CD4-positive, alpha-beta memory T cell (primary cell): ENCODE results near the gene ZNF473. TPM values are rescaled to one million over a fixed set of nuclear protein-coding genes. Genes with fewer than 3 reads are reported as not detected.
A peak's percentile ranks its signal among the peaks of the same experiment; 100 is the strongest.

Experiments
- CTCF ChIA-PET: fragments of 350-600 bp; sonication (Branson Sonifier 250); formaldehyde crosslinking; loops from one replicate; lab custom pipeline; 2021; ENCODE audit warnings: inconsistent platforms; ENCODE audit not compliant: partially characterized antibody; lab: Charles Lee
- POLR2A ChIA-PET: fragments of 350-600 bp; sonication (Branson Sonifier 250); formaldehyde crosslinking; loops from one replicate; lab custom pipeline; 2021; ENCODE audit not compliant: partially characterized antibody; lab: Charles Lee
- DNase-seq, 5 donors: peaks; one replicate each; pipeline versions ENCODE4 v3.0.0 to v3.0.0-alpha.2; 2020 to 2022; ENCODE audit warnings: mixed read lengths in 1 of 5
- H3K27ac ChIP-seq: one replicate; pipeline ENCODE4 v1.7.0; 2013; ENCODE audit warnings: low read depth, low read length
- H3K27me3 ChIP-seq: 2 replicates; pipeline ENCODE4 v1.7.0; 2013; ENCODE audit warnings: mild to moderate bottlenecking, low read length, moderate library complexity; ENCODE audit not compliant: insufficient read depth
- H3K36me3 ChIP-seq: 2 replicates; pipeline ENCODE4 v1.7.0; 2013; ENCODE audit warnings: mild to moderate bottlenecking, low read length, moderate library complexity; ENCODE audit not compliant: insufficient read depth
- H3K4me1 ChIP-seq: 2 replicates; pipeline ENCODE4 v1.7.0; 2013; ENCODE audit warnings: mild to moderate bottlenecking, low read length, moderate library complexity; ENCODE audit not compliant: insufficient read depth
- H3K4me3 ChIP-seq, 2 donors: one replicate each; pipeline ENCODE4 v1.7.0; 2013; ENCODE audit warnings: low read length in 2 of 2, mild to moderate bottlenecking in 1 of 2
- H3K9me3 ChIP-seq, 2 donors: one replicate each; pipeline ENCODE4 v1.7.0; 2013; ENCODE audit warnings: low read length in 2 of 2, control low read depth in 1 of 2; ENCODE audit not compliant: control insufficient read depth in 1 of 2
- H3K27ac Mint-ChIP-seq, 7 donors: one replicate each; pipeline ENCODE4 v1.8.0; 2020 to 2021; ENCODE audit warnings: mixed read lengths in 7 of 7, mild to moderate bottlenecking in 6 of 7, inconsistent platforms in 3 of 7, moderate library complexity in 3 of 7
- H3K27me3 Mint-ChIP-seq, 2 donors: one replicate each; pipeline ENCODE4 v1.8.0; 2020 to 2021; ENCODE audit warnings: mixed read lengths in 2 of 2
- H3K36me3 Mint-ChIP-seq, 2 donors: one replicate each; pipeline ENCODE4 v1.8.0; 2020 to 2021; ENCODE audit warnings: mixed read lengths in 2 of 2, inconsistent platforms in 1 of 2, mild to moderate bottlenecking in 1 of 2
- H3K4me1 Mint-ChIP-seq, 4 donors: one replicate each; pipeline ENCODE4 v1.8.0; 2020 to 2021; ENCODE audit warnings: mixed read lengths in 4 of 4, mild to moderate bottlenecking in 1 of 4
- H3K4me3 Mint-ChIP-seq, 8 donors: one replicate each; pipeline ENCODE4 v1.8.0; 2020 to 2021; ENCODE audit warnings: mixed read lengths in 8 of 8, mild to moderate bottlenecking in 7 of 8, moderate library complexity in 6 of 8, inconsistent platforms in 3 of 8
- H3K9me3 Mint-ChIP-seq, 8 donors: one replicate each; pipeline ENCODE4 v1.8.0; 2020 to 2021; ENCODE audit warnings: mixed read lengths in 8 of 8, mild to moderate bottlenecking in 5 of 8, inconsistent platforms in 3 of 8, moderate library complexity in 1 of 8
- intact Hi-C: fragments of 100-400 bp; cut with micrococcal nuclease; formaldehyde crosslinking; loops from one replicate; pipeline ENCODE4 v1.15.1; 2023
- polyA plus RNA-seq, 2 donors: library from polyadenylated mRNA; unstranded; fragments of 300-500 nt; fragmentation: Illumina TruSeq; gene quantifications; one replicate each; pipeline ENCODE4 v1.2.3, GENCODE V29; 2021
- total RNA-seq, 2 experiments: library from RNA; stranded (reverse); gene quantifications; one replicate each; pipeline ENCODE4 v1.2.3, GENCODE V29; 2021

The ZNF473 gene
- total and polyA plus RNA-seq, 4 experiments from 2014 or later: 2.0 to 9.0 (median 6.9) TPM

- no peak overlapping the region for H3K27ac ChIP-seq
- H3K9me3 Mint-ChIP-seq: no peaks in the 10 kb centered on the region
- H3K4me3 ChIP-seq: no peak overlapping the region
- H3K36me3 ChIP-seq: peaks cover 74% of the 10 kb centered on the region
- intact Hi-C loops: no loop called here
- H3K27me3 ChIP-seq: no peaks in the 10 kb centered on the region
- no peak overlapping the region for H3K4me3 Mint-ChIP-seq
- ChIA-PET POLR2A (no interaction called here), CTCF (interaction anchor here (1.1 to 2.0 kb wide), 3 partner anchors 9 to 19 kb away, joined by 4 to 5 read pairs (median 4); no protein-coding TSS in a partner anchor)
- no peaks in the 10 kb centered on the region for H3K9me3 ChIP-seq
- peaks cover 17% of the 10 kb centered on the region for H3K4me1 ChIP-seq
- peaks cover 42 to 81% of the 10 kb centered on the region in 2 donors for H3K36me3 Mint-ChIP-seq
- peak overlapping the region in 2 of 7 donors; percentile 52 to 55 for H3K27ac Mint-ChIP-seq
- no peaks in the 10 kb centered on the region for H3K27me3 Mint-ChIP-seq
- DNase-seq: no peak
- peaks cover 10 to 21% (median 12%) of the 10 kb centered on the region in 4 donors for H3K4me1 Mint-ChIP-seq
Observed at GRCh38 chr19:50002386-50002960, 23.3 kb upstream of the ZNF473 start.

- Histone ChIP-seq H3K4me3 (no peak overlapping the region), H3K9me3 (no peaks in the 10 kb centered on the region), H3K4me1 (peaks cover 17% of the 10 kb centered on the region), H3K36me3 (peaks cover 77% of the 10 kb centered on the region), H3K27me3 (no peaks in the 10 kb centered on the region), H3K27ac (no peak overlapping the region)
- peaks cover 7 to 21% (median 11%) of the 10 kb centered on the region in 4 donors for H3K4me1 Mint-ChIP-seq
- CTCF ChIA-PET: interaction anchor here (1.6 to 2.0 kb wide), 2 partner anchors 10 to 66 kb away, joined by 4 to 5 read pairs; no protein-coding TSS in a partner anchor
- peaks cover 46 to 81% of the 10 kb centered on the region in 2 donors for H3K36me3 Mint-ChIP-seq
- H3K9me3 Mint-ChIP-seq: no peaks in the 10 kb centered on the region
- POLR2A ChIA-PET: interaction anchor here (0.5 kb wide), 1 partner anchor 146 kb away, joined by 5 read pairs; no protein-coding TSS in a partner anchor
- no peak overlapping the region for H3K4me3 Mint-ChIP-seq
- no peaks in the 10 kb centered on the region for H3K27me3 Mint-ChIP-seq
- intact Hi-C loops: no loop called here
- no peak for DNase-seq
- H3K27ac Mint-ChIP-seq: no peak overlapping the region
Observed at GRCh38 chr19:50003254-50003788, 22.5 kb upstream of the ZNF473 start.

GRCh38 chr19:50003810-50004419 is 21.9 kb upstream of the ZNF473 start:
- intact Hi-C loops: no loop called here
- H3K36me3 Mint-ChIP-seq: peaks cover 52 to 83% of the 10 kb centered on the region in 2 donors
- H3K9me3 Mint-ChIP-seq: no peaks in the 10 kb centered on the region
- no peak overlapping the region for H3K4me3 ChIP-seq
- H3K4me1 Mint-ChIP-seq: peaks cover 7 to 21% (median 11%) of the 10 kb centered on the region in 4 donors
- H3K4me3 Mint-ChIP-seq: peak overlapping the region in 4 of 8 donors; percentile 22 to 69 (median 32)
- H3K27me3 Mint-ChIP-seq: no peaks in the 10 kb centered on the region
- DNase-seq: no peak
- peak overlapping the region in 2 of 7 donors; percentile 6 to 84 for H3K27ac Mint-ChIP-seq
- H3K4me1 ChIP-seq: peaks cover 17% of the 10 kb centered on the region
- no peaks in the 10 kb centered on the region for H3K27me3 ChIP-seq
- no peak overlapping the region for H3K27ac ChIP-seq
- peaks cover 79% of the 10 kb centered on the region for H3K36me3 ChIP-seq
- CTCF ChIA-PET: interaction anchor here (1.6 to 2.0 kb wide), 2 partner anchors 11 to 66 kb away, joined by 4 to 5 read pairs; no protein-coding TSS in a partner anchor
- no peaks in the 10 kb centered on the region for H3K9me3 ChIP-seq
- POLR2A ChIA-PET: no interaction called here

GRCh38 chr19:50005428-50005827 is 20.4 kb upstream of the ZNF473 start:
- no peaks in the 10 kb centered on the region for H3K9me3 Mint-ChIP-seq
- ChIA-PET CTCF (no interaction called here), POLR2A (no interaction called here)
- no peaks in the 10 kb centered on the region for H3K27me3 Mint-ChIP-seq
- H3K27ac ChIP-seq: no peak overlapping the region
- H3K4me3 Mint-ChIP-seq: no peak overlapping the region
- peaks cover 42 to 73% of the 10 kb centered on the region in 2 donors for H3K36me3 Mint-ChIP-seq
- H3K4me3 ChIP-seq: no peak overlapping the region
- no peaks in the 10 kb centered on the region for H3K9me3 ChIP-seq
- peaks cover 70% of the 10 kb centered on the region for H3K36me3 ChIP-seq
- no peak for DNase-seq
- no peaks in the 10 kb centered on the region for H3K27me3 ChIP-seq
- H3K27ac Mint-ChIP-seq: no peak overlapping the region
- intact Hi-C loops: no loop called here
- peaks cover 17% of the 10 kb centered on the region for H3K4me1 ChIP-seq
- peaks cover 7 to 18% (median 11%) of the 10 kb centered on the region in 4 donors for H3K4me1 Mint-ChIP-seq

GRCh38 chr19:50007170-50007569 is 18.6 kb upstream of the ZNF473 start:
- no peaks in the 10 kb centered on the region for H3K27me3 ChIP-seq
- Mint-ChIP-seq H3K27ac (no peak overlapping the region), H3K4me1 (peaks cover 7 to 18% (median 11%) of the 10 kb centered on the region in 4 donors), H3K4me3 (no peak overlapping the region), H3K27me3 (no peaks in the 10 kb centered on the region), H3K36me3 (peaks cover 36 to 69% of the 10 kb centered on the region in 2 donors), H3K9me3 (no peaks in the 10 kb centered on the region)
- CTCF ChIA-PET: no interaction called here
- no peak for DNase-seq
- peaks cover 56% of the 10 kb centered on the region for H3K36me3 ChIP-seq
- H3K4me3 ChIP-seq: no peak overlapping the region
- intact Hi-C loops: no loop called here
- H3K27ac ChIP-seq: no peak overlapping the region
- no peaks in the 10 kb centered on the region for H3K9me3 ChIP-seq
- H3K4me1 ChIP-seq: peaks cover 17% of the 10 kb centered on the region
- POLR2A ChIA-PET: no interaction called here

GRCh38 chr19:50007947-50008346 is 17.9 kb upstream of the ZNF473 start:
- H3K27ac ChIP-seq: no peak overlapping the region
- ChIA-PET POLR2A (no interaction called here), CTCF (no interaction called here)
- H3K4me3 Mint-ChIP-seq: no peak overlapping the region
- no peaks in the 10 kb centered on the region for H3K9me3 Mint-ChIP-seq
- intact Hi-C loops: no loop called here
- peaks cover 7 to 18% (median 11%) of the 10 kb centered on the region in 4 donors for H3K4me1 Mint-ChIP-seq
- no peak for DNase-seq
- peaks cover 49% of the 10 kb centered on the region for H3K36me3 ChIP-seq
- no peaks in the 10 kb centered on the region for H3K27me3 ChIP-seq
- no peaks in the 10 kb centered on the region for H3K27me3 Mint-ChIP-seq
- no peaks in the 10 kb centered on the region for H3K9me3 ChIP-seq
- H3K27ac Mint-ChIP-seq: no peak overlapping the region
- peaks cover 35 to 67% of the 10 kb centered on the region in 2 donors for H3K36me3 Mint-ChIP-seq
- H3K4me1 ChIP-seq: peaks cover 17% of the 10 kb centered on the region
- no peak overlapping the region for H3K4me3 ChIP-seq

GRCh38 chr19:50008532-50008931 is 17.3 kb upstream of the ZNF473 start:
- ChIA-PET POLR2A (no interaction called here), CTCF (no interaction called here)
- H3K4me3 Mint-ChIP-seq: no peak overlapping the region
- peaks cover 7 to 18% (median 11%) of the 10 kb centered on the region in 4 donors for H3K4me1 Mint-ChIP-seq
- DNase-seq: no peak
- H3K36me3 Mint-ChIP-seq: peaks cover 40 to 68% of the 10 kb centered on the region in 2 donors
- peaks cover 17% of the 10 kb centered on the region for H3K4me1 ChIP-seq
- intact Hi-C loops: no loop called here
- H3K27ac ChIP-seq: no peak overlapping the region
- H3K27me3 Mint-ChIP-seq: no peaks in the 10 kb centered on the region
- no peaks in the 10 kb centered on the region for H3K27me3 ChIP-seq
- peaks cover 49% of the 10 kb centered on the region for H3K36me3 ChIP-seq
- no peak overlapping the region for H3K4me3 ChIP-seq
- no peaks in the 10 kb centered on the region for H3K9me3 ChIP-seq
- H3K9me3 Mint-ChIP-seq: no peaks in the 10 kb centered on the region
- peak overlapping the region in 1 of 7 donors; percentile 36 for H3K27ac Mint-ChIP-seq
